WTC11 (cell line): Measurements from ENCODE around the gene CFI. TPM values are rescaled to one million over a fixed set of nuclear protein-coding genes. Genes with fewer than 3 reads are reported as not detected.

Experiments
- ATF3 ChIP-seq: sonication (generic); formaldehyde crosslinking; conservative IDR thresholded peaks from 2 replicates; pipeline ENCODE4 v1.8.1; 2022; ENCODE audit warnings: mild to moderate bottlenecking, missing genetic modification reagents
- ATF6 ChIP-seq: sonication (generic); formaldehyde crosslinking; IDR thresholded peaks from 2 replicates; pipeline ENCODE4 v1.8.1; 2023; ENCODE audit warnings: mild to moderate bottlenecking, missing genetic modification reagents
- E2F5 ChIP-seq: sonication (generic); formaldehyde crosslinking; IDR thresholded peaks from 2 replicates; pipeline ENCODE4 v1.8.1; 2022; ENCODE audit warnings: mild to moderate bottlenecking, moderate library complexity, missing genetic modification reagents
- EMX1 ChIP-seq: fragments of 250-450 bp; sonication (Bioruptor Pico); IDR thresholded peaks from 2 replicates; pipeline ENCODE4 v1.8.0; 2021; ENCODE audit warnings: mild to moderate bottlenecking
- FOXJ3 ChIP-seq: sonication (generic); formaldehyde crosslinking; IDR thresholded peaks from 2 replicates; pipeline ENCODE4 v1.9.0; 2021; ENCODE audit warnings: missing genetic modification reagents, mild to moderate bottlenecking, borderline replicate concordance
- GABPB1 ChIP-seq: sonication (generic); formaldehyde crosslinking; IDR thresholded peaks from 2 replicates; pipeline ENCODE4 v1.8.1; 2023; ENCODE audit warnings: mild to moderate bottlenecking, missing genetic modification reagents
- HMGA2 ChIP-seq: fragments of 250-450 bp; sonication (Bioruptor Pico); IDR thresholded peaks from 2 replicates; pipeline ENCODE4 v1.4.0; 2021; ENCODE audit warnings: mild to moderate bottlenecking, moderate library complexity
- HMGXB4 ChIP-seq: sonication (generic); formaldehyde crosslinking; IDR thresholded peaks from 2 replicates; pipeline ENCODE4 v1.8.1; 2023; ENCODE audit warnings: mild to moderate bottlenecking, moderate library complexity, missing genetic modification reagents
- IRF1 ChIP-seq: sonication (generic); formaldehyde crosslinking; IDR thresholded peaks from 2 replicates; pipeline ENCODE4 v1.8.0; 2023; ENCODE audit warnings: missing genetic modification reagents
- JAZF1 ChIP-seq: fragments of 250-450 bp; sonication (Bioruptor Pico); IDR thresholded peaks from 2 replicates; pipeline ENCODE4 v1.9.0; 2021; ENCODE audit warnings: moderate library complexity, mild to moderate bottlenecking, inconsistent platforms
- MLX ChIP-seq: sonication (generic); formaldehyde crosslinking; IDR thresholded peaks from 2 replicates; pipeline ENCODE4 v1.8.1; 2023; ENCODE audit warnings: mild to moderate bottlenecking, missing genetic modification reagents, moderate library complexity
- NFYB ChIP-seq: sonication (generic); formaldehyde crosslinking; conservative IDR thresholded peaks from 2 replicates; pipeline ENCODE4 v1.8.0; 2022; ENCODE audit warnings: low read depth, missing genetic modification reagents
- NR2C2 ChIP-seq: sonication (generic); formaldehyde crosslinking; IDR thresholded peaks from 2 replicates; pipeline ENCODE4 v1.8.0; 2022; ENCODE audit warnings: mild to moderate bottlenecking, missing genetic modification reagents
- NR3C1 ChIP-seq: sonication (generic); formaldehyde crosslinking; conservative IDR thresholded peaks from 2 replicates; pipeline ENCODE4 v1.8.1; 2023; ENCODE audit warnings: low read depth, mild to moderate bottlenecking, missing genetic modification reagents
- OVOL2 ChIP-seq: fragments of 250-450 bp; sonication (Bioruptor Pico); IDR thresholded peaks from 2 replicates; pipeline ENCODE4 v1.9.0; 2021; ENCODE audit warnings: mild to moderate bottlenecking, borderline replicate concordance
- PRRX2 ChIP-seq: fragments of 250-450 bp; sonication (Bioruptor Pico); IDR thresholded peaks from 2 replicates; pipeline ENCODE4 v1.8.0; 2021; ENCODE audit warnings: mild to moderate bottlenecking
- RELA ChIP-seq: sonication (generic); formaldehyde crosslinking; IDR thresholded peaks from 2 replicates; pipeline ENCODE4 v1.8.1; 2022; ENCODE audit warnings: missing genetic modification reagents, mild to moderate bottlenecking, borderline replicate concordance
- RORB ChIP-seq: fragments of 250-450 bp; sonication (Bioruptor Pico); IDR thresholded peaks from 2 replicates; pipeline ENCODE4 v1.9.0; 2021; ENCODE audit warnings: mild to moderate bottlenecking
- SMAD3 ChIP-seq: sonication (generic); formaldehyde crosslinking; IDR thresholded peaks from 2 replicates; pipeline ENCODE4 v1.8.0; 2022; ENCODE audit warnings: missing genetic modification reagents, mild to moderate bottlenecking, borderline replicate concordance
- ZBTB43 ChIP-seq: sonication (generic); formaldehyde crosslinking; IDR thresholded peaks from 2 replicates; pipeline ENCODE4 v1.8.1; 2023; ENCODE audit warnings: mild to moderate bottlenecking, missing genetic modification reagents
- ZMAT4 ChIP-seq: fragments of 250-450 bp; sonication (Bioruptor Pico); IDR thresholded peaks from 2 replicates; pipeline ENCODE4 v1.9.0; 2021; ENCODE audit warnings: mild to moderate bottlenecking
- ZNF121 ChIP-seq: sonication (generic); formaldehyde crosslinking; IDR thresholded peaks from 2 replicates; pipeline ENCODE4 v1.8.0; 2023; ENCODE audit warnings: missing genetic modification reagents
- ZNF138 ChIP-seq: sonication (generic); formaldehyde crosslinking; conservative IDR thresholded peaks from 2 replicates; pipeline ENCODE4 v1.8.1; 2022; ENCODE audit warnings: mild to moderate bottlenecking, moderate library complexity, missing genetic modification reagents
- ZNF281 ChIP-seq: sonication (generic); formaldehyde crosslinking; IDR thresholded peaks from 2 replicates; pipeline ENCODE4 v1.8.0; 2023; ENCODE audit warnings: mild to moderate bottlenecking, missing genetic modification reagents
- ZNF416 ChIP-seq: fragments of 250-450 bp; sonication (Bioruptor Pico); IDR thresholded peaks from 2 replicates; pipeline ENCODE4 v1.9.0; 2021; ENCODE audit warnings: mild to moderate bottlenecking, inconsistent platforms
- ZSCAN18 ChIP-seq: fragments of 250-450 bp; sonication (Bioruptor Pico); IDR thresholded peaks from 2 replicates; pipeline ENCODE4 v2.1.2; 2022; ENCODE audit warnings: mild to moderate bottlenecking, moderate library complexity
- total RNA-seq: library from RNA; stranded (reverse); gene quantifications from 3 replicates; pipeline ENCODE4 v1.2.3, GENCODE V29; 2021

The CFI gene
- total RNA-seq, 1 experiment from 2014 or later, result not detected

- TF ChIP-seq JAZF1 (no peak), ATF6 (CRISPR knock-in tag) (no peak), SMAD3 (no peak), FOXJ3 (no peak), RORB (no peak), ATF3 (CRISPR knock-in tag) (no peak), MLX (no peak), IRF1 (CRISPR knock-in tag) (no peak), NR2C2 (0 out of 2 replicates have a peak, but pooled peaks have one; percentile 46), NFYB (CRISPR knock-in tag) (0 out of 2 replicates have a peak, but pooled peaks have one; percentile 5), ZMAT4 (CRISPR knock-in tag) (no peak), RELA (CRISPR knock-in tag) (no peak), ZNF281 (CRISPR knock-in tag) (no peak), E2F5 (CRISPR knock-in tag) (peak; percentile 64; the same call in 1 of the 2 replicates), ZNF416 (0 out of 2 replicates have a peak, but pooled peaks have one; percentile 39), HMGXB4 (peak; percentile 67), EMX1 (CRISPR knock-in tag) (no peak), ZSCAN18 (no peak), ZBTB43 (CRISPR knock-in tag) (no peak), GABPB1 (peak; percentile 71), ZNF121 (CRISPR knock-in tag) (no peak), HMGA2 (CRISPR knock-in tag) (no peak), OVOL2 (CRISPR knock-in tag) (no peak), PRRX2 (CRISPR knock-in tag) (no peak), NR3C1 (no peak), ZNF138 (CRISPR knock-in tag) (no peak)
These were observed 71.8 kb downstream of the CFI start, which contains the start of gene PLA2G12A (continued) for GRCh38 chr4:109729718-109730618.
